Activated CD4-positive, alpha-beta T cell treated with anti-CD3 and anti-CD28 coated beads, Interleukin-2, amount 10 ng/mL, durations not matched to agents 24 days and 14 days (primary cell): ENCODE data around the gene CXCL12. TPM values are rescaled to one million over a fixed set of nuclear protein-coding genes. Genes with fewer than 3 reads are reported as not detected.

Source experiments
- DNase-seq: peaks from one replicate; pipeline ENCODE4 v3.0.0; 2022
- H3K27ac Mint-ChIP-seq: one replicate; pipeline ENCODE4 v1.8.0; 2022; ENCODE audit warnings: mild to moderate bottlenecking, mixed read lengths
- H3K27me3 Mint-ChIP-seq: one replicate; pipeline ENCODE4 v1.8.0; 2022; ENCODE audit warnings: mixed read lengths
- H3K36me3 Mint-ChIP-seq: one replicate; pipeline ENCODE4 v1.8.0; 2022; ENCODE audit warnings: low read depth, mild to moderate bottlenecking, mixed read lengths
- H3K4me1 Mint-ChIP-seq: one replicate; pipeline ENCODE4 v1.8.0; 2021; ENCODE audit warnings: mixed read lengths
- H3K4me3 Mint-ChIP-seq: one replicate; pipeline ENCODE4 v1.8.0; 2022; ENCODE audit warnings: mild to moderate bottlenecking, moderate library complexity, mixed read lengths
- H3K9me3 Mint-ChIP-seq: one replicate; pipeline ENCODE4 v1.8.0; 2021; ENCODE audit warnings: mixed read lengths
- intact Hi-C: fragments of 100-400 bp; cut with micrococcal nuclease; formaldehyde crosslinking; loops from one replicate; pipeline ENCODE4 v1.15.1; 2023
- total RNA-seq: library from RNA; stranded (reverse); gene quantifications from 2 replicates; pipeline ENCODE4 v1.2.3, GENCODE V29; 2022

Gene CXCL12
- total RNA-seq, 1 donor from 2014 or later: not detected

DNA sequence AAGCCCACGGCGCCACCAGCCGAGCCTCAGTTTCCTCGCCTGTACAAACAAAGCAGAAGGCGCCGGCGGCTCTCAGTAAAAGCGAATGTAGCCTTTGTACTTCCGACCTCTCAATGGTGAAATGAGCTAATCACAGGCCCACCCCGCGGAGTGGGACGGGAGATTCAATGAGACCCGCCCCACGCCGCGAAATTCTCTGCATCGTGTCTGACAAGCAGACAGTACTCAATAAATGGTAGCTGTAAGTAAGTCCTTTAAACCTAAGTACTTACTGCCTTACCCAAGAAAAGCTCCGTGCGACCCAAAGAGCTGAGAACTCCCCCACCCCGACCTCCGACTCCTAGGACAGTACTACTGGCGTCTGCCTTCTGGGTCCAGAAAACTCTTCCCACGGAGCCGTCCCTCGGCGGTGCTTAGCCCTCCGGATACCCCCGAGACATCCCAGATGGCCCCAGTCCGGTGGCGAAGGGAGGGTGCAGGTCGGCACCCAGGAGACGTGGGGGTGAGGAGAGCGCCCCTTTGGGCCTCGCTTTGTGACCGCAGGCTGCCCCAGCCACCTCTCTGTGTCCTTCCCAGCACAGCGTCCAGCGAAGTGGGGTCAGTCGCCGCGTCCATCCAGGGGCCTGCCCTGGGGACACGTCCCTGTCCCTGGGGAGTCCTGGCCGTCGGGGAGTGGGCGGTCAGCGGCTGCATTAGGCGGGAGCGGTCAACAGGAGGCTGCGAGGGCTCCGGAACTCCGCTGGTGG, 972 bp upstream of the CXCL12 start:
- peak overlapping the region; percentile 29 for H3K27ac Mint-ChIP-seq
- H3K4me1 Mint-ChIP-seq: peaks cover 2% of the 10 kb centered on the region
- no peaks in the 10 kb centered on the region for H3K36me3 Mint-ChIP-seq
- H3K9me3 Mint-ChIP-seq: no peaks in the 10 kb centered on the region
- intact Hi-C loops: loop anchor here (1.0 to 5.0 kb wide), 2 partner anchors 694 to 715 kb away; no protein-coding TSS in a partner anchor
- peak overlapping the region; percentile 55 for H3K4me3 Mint-ChIP-seq
- no peak for DNase-seq
- peaks cover 30% of the 10 kb centered on the region for H3K27me3 Mint-ChIP-seq

DNA sequence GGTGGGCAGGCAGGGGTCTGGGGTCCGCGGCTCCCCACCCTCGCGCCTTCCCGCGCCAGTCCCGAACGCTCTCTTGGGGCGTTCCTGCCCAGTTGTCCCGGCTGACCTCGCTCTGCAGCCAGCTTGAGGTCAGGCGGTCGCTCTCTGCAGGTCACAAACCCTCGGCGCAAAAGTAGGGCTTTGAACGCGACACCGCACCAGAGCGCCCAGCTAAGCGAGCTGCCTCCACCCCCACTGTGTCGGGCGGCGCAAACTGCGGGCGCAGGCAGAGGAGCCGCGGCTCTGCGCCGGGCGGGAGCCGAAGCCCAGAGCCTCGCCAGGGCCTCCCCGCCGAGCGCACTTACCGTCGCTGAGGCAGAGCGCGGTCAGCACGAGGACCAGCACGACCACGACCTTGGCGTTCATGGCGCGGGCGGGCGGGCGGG, 284 bp downstream of the CXCL12 start:
- intact Hi-C loops: loop anchor here (5.0 kb wide), 1 partner anchor 692 kb away; no protein-coding TSS in a partner anchor
- H3K36me3 Mint-ChIP-seq: no peaks in the 10 kb centered on the region
- no peaks in the 10 kb centered on the region for H3K9me3 Mint-ChIP-seq
- no peak overlapping the region for H3K4me3 Mint-ChIP-seq
- H3K27ac Mint-ChIP-seq: no peak overlapping the region
- H3K27me3 Mint-ChIP-seq: peaks cover 32% of the 10 kb centered on the region
- peaks cover 2% of the 10 kb centered on the region for H3K4me1 Mint-ChIP-seq
- DNase-seq: no peak

DNA sequence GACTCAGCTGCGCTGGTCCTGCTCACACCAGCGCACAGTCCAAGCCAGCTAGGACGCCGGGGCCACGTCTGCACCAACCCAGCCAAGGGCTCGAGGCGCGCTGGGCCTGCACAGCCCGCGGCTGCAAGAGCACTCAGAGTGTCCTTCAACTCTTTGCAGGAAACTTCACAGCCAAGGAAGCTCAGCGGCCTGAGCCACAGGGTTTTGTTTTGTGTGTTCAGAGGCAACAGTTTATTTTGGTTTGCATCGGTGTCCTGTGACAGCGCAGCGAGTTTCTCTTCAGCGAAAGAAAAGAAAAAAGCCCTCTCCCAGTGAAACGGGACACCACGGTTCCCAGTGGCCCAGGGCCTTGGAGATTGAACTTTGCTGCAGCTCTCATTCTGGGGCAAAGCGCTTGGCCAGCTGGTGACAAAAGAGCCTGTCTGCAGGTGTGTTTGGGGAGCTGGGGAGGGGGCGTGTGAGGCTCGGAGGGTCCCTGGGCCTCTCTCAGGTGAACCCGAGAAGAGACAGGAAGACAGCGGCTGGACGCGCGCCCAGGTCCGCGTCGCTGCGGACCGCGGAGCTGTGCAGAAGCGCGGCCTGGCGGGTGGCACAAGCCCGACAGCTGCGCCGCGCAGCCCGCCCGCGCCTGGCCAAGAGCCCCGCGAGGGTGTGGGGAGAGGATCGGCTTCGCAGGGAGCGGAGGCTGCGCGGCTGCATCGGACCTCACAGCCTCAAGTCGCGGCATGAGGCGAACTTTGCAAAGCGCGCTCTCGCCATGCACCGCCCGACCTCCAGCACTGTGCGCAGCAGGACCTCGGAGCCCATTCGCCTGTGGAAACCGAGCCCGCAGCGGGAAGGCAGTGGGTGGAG, 922 bp downstream of the CXCL12 start:
- H3K36me3 Mint-ChIP-seq: no peaks in the 10 kb centered on the region
- H3K27me3 Mint-ChIP-seq: peaks cover 32% of the 10 kb centered on the region
- no peak for DNase-seq
- H3K9me3 Mint-ChIP-seq: no peaks in the 10 kb centered on the region
- H3K27ac Mint-ChIP-seq: no peak overlapping the region
- no peak overlapping the region for H3K4me3 Mint-ChIP-seq
- peaks cover 2% of the 10 kb centered on the region for H3K4me1 Mint-ChIP-seq
- intact Hi-C loops: no loop called here

DNA sequence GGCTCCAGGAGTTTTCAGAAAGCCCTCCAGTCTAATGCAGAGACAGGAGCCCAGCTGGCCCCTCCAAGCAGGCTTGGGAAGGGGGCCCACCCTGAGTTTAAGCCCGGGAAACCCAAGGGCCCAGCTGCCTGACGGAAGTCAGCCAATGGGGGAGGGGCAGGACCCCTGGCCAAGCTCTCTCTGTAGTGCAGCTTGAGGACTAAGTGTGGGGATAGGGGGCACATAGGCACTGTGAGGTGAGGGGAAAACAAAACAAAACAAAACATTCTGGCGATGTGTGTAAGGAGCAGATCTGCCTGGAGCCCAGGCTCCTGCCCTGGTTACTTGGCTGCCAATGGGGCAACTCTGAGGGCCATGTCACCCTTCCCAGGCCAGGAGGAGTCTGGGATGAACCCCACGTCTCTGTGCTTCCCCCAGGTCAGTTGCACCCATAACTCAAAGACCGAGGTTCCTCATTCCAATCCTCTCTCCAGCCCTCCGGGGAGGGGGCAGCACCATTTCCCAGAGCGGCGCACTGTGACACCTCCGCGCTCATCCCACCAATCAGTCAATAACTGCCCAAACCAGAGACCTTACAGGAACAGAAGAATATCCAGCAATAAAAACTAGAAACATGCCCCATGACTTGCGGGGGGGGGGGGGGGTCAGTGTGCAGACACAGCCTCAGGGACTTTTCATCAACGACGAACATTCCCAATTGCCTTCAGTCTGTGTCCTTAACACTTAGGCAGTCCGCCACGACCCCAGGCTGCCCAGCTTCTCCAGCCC, 1.7 kb downstream of the CXCL12 start:
- Mint-ChIP-seq H3K9me3 (no peaks in the 10 kb centered on the region), H3K27ac (no peak overlapping the region), H3K4me3 (no peak overlapping the region), H3K27me3 (peaks cover 32% of the 10 kb centered on the region), H3K36me3 (no peaks in the 10 kb centered on the region), H3K4me1 (peaks cover 2% of the 10 kb centered on the region)
- no peak for DNase-seq
- intact Hi-C loops: no loop called here

DNA sequence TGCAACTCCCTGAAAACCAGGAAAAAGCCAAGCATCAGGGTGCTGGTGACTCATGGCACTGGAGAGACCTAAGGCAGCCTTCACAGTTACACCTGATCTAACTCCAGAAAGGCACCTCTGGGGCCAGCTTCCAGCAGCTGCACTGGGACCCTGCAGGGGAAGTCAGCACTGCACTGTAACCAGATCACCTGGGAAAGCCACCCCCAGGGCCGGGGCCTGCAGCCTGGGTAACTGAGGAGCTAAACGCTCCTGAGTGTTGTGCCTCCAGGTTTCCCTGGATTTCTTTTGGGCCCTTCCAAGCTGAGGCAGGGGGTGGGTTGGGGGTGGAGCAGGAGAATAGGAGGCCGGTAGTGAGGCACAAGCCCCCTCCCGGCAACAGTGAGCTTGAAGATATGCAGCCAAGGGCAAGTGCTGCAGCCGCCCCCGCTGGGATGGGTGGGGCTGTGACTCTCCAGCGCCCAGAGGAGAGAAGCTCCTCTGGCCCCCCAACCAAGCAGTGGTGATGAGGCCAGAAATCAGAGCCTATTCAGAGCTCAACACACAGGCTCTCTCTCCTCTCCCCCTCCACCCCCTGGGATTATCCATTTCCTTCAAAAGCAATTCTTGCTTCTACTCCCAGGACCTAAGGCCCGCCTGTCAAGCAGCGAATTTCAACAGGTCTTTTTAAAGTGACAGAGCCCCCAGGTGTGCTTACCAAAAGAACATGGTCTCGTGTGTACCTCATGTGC, 2.6 kb downstream of the CXCL12 start:
- intact Hi-C loops: no loop called here
- Mint-ChIP-seq H3K4me3 (no peak overlapping the region), H3K9me3 (no peaks in the 10 kb centered on the region), H3K4me1 (peaks cover 2% of the 10 kb centered on the region), H3K27me3 (peaks cover 30% of the 10 kb centered on the region), H3K36me3 (no peaks in the 10 kb centered on the region), H3K27ac (no peak overlapping the region)
- no peak for DNase-seq

DNA sequence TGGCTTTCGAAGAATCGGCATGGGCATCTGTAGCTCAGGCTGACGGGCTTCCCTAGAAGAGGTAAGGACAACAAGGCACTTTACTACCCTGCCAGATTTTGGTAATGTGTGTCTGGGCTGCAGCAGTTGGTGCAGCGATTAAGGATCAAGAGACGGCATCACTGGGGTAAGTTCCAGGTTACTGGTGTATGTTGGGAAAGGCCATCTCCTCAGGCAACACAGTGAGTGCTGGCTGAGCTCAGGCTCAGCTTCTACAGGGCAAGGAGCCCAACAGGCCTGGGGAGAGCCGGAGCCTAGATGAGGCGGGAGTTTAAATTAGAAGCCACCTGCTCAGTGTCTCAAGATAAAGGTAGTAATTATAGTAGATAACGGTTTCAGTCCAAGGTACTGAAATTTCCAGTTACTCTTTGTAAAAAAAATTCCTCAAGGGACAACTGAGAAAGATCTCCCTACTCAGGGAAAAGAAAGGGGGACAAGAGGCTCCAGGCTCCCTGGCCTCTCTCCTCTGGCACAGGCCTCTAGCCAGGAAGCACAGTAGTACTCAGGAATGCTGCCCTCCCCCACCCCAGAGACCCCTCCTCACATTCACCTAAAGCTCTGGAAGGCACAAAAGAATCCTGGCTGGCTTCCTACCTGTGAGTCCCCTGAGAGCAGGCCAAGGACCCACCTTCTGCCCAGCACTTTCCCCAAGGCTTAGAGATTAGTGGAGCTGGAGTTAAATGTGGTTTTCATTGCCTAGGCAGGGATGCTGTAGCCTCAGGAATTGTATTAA, 3.9 kb downstream of the CXCL12 start:
- Mint-ChIP-seq H3K36me3 (no peaks in the 10 kb centered on the region), H3K27me3 (peaks cover 27% of the 10 kb centered on the region), H3K4me3 (no peak overlapping the region), H3K9me3 (no peaks in the 10 kb centered on the region), H3K27ac (no peak overlapping the region), H3K4me1 (peaks cover 2% of the 10 kb centered on the region)
- DNase-seq: no peak
- intact Hi-C loops: no loop called here

DNA sequence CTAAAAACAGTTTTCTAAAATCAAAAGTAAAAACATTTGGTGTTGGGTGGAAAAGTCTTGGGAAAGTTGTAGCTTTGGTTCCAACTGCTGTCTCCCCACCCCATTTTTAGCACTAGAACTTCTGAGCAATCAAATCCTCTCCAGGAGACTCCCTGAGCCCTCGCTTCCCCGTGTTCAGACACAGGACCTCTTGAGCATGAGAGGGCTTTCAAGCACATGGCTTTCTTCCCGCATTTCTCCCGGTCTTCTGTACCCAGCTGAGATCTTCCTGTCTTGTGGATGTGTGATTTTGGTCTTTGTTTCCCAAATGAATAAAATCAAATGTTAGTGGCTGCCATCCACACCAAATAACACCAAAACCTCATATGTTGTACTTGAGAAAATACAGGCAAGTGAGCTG, 5.0 kb downstream of the CXCL12 start:
- no peak for DNase-seq
- Mint-ChIP-seq H3K4me1 (no peaks in the 10 kb centered on the region), H3K4me3 (no peak overlapping the region), H3K9me3 (no peaks in the 10 kb centered on the region), H3K27ac (no peak overlapping the region), H3K27me3 (peaks cover 21% of the 10 kb centered on the region), H3K36me3 (no peaks in the 10 kb centered on the region)
- intact Hi-C loops: no loop called here

DNA sequence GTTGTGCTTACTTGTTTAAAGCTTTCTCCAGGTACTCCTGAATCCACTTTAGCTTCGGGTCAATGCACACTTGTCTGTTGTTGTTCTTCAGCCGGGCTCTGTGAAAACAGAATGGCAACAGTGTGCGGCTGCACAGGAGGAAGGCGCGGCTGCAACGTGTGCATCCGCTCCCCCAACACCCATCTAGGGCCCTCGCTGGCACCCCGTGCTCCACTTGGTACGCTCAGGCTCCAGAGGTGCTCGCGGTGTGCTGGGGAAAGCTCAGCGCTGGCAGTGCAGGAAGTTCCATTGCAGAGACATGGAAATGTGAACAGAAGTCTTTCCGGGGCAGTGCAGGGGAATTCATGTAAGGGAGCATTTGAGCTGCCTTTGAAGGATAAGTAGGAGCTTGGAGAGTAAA, 6.3 kb downstream of the CXCL12 start:
- intact Hi-C loops: no loop called here
- no peak for DNase-seq
- Mint-ChIP-seq H3K27ac (no peak overlapping the region), H3K4me3 (no peak overlapping the region), H3K4me1 (no peaks in the 10 kb centered on the region), H3K9me3 (no peaks in the 10 kb centered on the region), H3K36me3 (no peaks in the 10 kb centered on the region), H3K27me3 (peaks cover 17% of the 10 kb centered on the region)

DNA sequence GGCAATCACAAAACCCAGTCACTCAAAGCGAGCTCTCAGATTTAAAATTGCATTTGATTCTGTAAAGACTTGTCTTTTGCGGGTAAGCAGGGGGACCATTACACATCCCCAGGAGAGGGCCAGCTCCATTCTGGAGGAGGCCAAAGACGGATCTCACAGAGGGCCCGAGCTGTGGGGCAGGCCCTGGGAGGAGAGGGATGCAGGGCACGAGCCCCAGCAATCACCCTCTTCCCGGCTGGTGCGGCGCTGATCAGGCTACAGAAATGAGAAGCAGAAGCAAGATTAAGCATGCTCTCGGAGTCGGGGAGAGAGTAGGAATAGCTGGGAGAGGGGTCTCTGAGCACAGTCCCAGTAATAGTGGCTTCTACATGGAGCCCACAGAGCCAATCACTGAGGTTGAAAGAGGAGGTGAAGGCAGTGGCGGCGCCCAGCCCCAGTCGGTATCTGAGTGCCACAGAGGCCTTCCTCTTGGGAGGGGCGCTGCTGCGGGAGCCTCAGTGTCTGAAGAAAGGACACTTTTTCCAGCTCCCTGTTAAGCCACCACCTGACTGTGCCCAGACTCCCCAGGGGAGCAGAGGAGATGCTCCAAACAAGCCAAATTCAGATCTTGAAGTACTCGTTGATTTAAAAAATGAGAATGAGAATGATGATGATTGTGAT, 7.1 kb downstream of the CXCL12 start:
- Mint-ChIP-seq H3K36me3 (no peaks in the 10 kb centered on the region), H3K4me1 (no peaks in the 10 kb centered on the region), H3K4me3 (no peak overlapping the region), H3K27ac (no peak overlapping the region), H3K27me3 (peaks cover 10% of the 10 kb centered on the region), H3K9me3 (no peaks in the 10 kb centered on the region)
- DNase-seq: no peak
- intact Hi-C loops: no loop called here

DNA sequence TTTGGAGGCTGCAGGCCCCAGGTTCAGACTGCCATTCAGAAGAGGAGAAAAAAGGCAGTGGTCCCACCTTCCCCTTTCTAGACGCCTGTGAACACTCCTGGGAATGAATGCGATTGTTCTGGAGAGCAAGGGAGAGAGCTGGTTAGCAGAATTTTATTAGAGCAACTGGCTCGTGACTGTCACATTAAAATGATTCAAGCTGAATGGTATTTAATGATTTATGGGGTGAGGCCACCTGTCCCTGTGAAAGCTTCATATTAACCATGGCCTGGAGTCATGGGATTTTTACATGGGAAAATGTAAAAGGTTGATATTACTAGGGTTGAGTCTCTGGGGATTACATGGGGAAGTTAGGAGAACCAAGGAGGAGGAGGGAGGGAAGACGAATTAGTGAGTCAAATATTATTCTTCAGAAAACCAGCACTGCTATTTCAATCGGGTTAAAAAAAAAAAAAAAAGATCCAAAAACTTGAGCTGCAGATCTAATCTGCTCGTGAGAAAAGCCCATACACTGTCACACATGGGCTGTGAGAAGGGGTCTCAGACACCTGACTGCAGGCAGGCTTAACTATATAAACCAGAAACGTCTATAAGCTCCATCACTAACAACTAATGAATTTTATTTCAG, 8.3 kb downstream of the CXCL12 start:
- Mint-ChIP-seq H3K27me3 (peaks cover 3% of the 10 kb centered on the region), H3K27ac (no peak overlapping the region), H3K9me3 (no peaks in the 10 kb centered on the region), H3K36me3 (no peaks in the 10 kb centered on the region), H3K4me3 (no peak overlapping the region), H3K4me1 (no peaks in the 10 kb centered on the region)
- DNase-seq: no peak
- intact Hi-C loops: no loop called here

DNA sequence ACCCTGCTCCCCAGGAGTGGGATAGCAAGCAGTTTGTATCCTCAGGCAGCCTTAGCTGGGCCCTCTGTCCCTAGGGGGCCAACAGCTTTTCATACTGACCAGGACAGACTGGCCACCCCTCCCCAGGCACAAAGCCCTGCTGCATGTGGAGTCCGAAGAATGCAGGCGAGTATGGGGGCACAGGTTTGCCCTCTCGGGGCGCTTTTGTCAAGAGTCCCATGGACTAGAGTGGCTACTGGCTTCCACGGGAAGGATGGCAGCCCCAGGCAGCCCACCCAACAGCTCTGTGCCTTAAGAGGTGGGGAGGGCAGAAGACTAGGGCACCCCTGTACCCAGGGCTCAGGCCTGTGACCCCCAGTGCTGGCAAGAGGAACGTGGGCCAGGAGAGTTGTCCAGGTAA, 10.7 kb downstream of the CXCL12 start:
- H3K27ac Mint-ChIP-seq: no peak overlapping the region
- H3K27me3 Mint-ChIP-seq: no peaks in the 10 kb centered on the region
- DNase-seq: no peak
- intact Hi-C loops: no loop called here
- no peaks in the 10 kb centered on the region for H3K9me3 Mint-ChIP-seq
- H3K4me3 Mint-ChIP-seq: no peak overlapping the region
- H3K36me3 Mint-ChIP-seq: no peaks in the 10 kb centered on the region
- H3K4me1 Mint-ChIP-seq: no peaks in the 10 kb centered on the region

DNA sequence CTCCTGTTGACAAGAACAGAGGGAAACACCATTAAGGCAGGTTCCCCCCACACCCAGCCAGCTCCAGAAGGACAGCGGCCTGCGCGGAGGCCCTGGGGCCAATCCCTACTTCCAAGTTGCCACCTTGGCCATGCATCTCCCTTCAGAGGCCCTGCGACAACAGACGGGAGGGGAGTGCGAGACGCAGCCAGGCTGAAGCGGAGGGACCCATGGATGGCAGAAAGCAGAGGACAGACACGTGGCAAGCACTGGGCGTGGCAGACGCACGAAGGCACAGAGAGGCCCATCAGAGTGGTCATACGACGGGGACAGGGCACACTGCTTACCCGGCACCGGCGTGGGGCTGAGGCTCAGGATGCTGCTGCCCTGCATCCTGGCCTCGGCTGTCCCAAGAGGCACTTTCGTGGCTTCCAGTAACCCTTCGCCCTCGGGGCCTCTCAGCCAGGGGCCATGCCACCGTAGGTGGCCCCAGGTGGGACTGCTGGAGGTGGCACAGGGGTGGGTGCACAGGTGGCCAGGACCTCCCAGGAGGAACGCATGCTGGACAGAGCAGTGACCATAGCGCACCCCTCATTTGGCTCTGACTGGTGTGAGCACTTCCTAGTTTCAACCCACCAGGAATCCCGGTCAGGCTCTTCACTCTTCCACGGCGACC, 11.4 kb downstream of the CXCL12 start:
- Mint-ChIP-seq H3K36me3 (no peaks in the 10 kb centered on the region), H3K27ac (no peak overlapping the region), H3K27me3 (no peaks in the 10 kb centered on the region), H3K4me1 (no peaks in the 10 kb centered on the region), H3K9me3 (no peaks in the 10 kb centered on the region), H3K4me3 (no peak overlapping the region)
- no peak for DNase-seq
- intact Hi-C loops: no loop called here
